Keratinocyte (primary cell): Measurements from ENCODE around the gene BICD1. TPM values are rescaled to one million over a fixed set of nuclear protein-coding genes. Genes with fewer than 3 reads are reported as not detected.

Source experiments
- DNase-seq: peaks from one replicate; pipeline ENCODE4 v3.0.0-alpha.2; 2011; ENCODE audit warnings: low read depth, missing footprints, low spot score
- FAIRE-seq: peaks from 2 replicates; lab custom pipeline; 2011; peaks lifted over from hg19 to GRCh38; lab: Jason Lieb, UNC
- H2AFZ ChIP-seq: 2 replicates; pipeline ENCODE4 v1.6.0; 2012; ENCODE audit warnings: low read length, control low read depth, inconsistent platforms; ENCODE audit not compliant: control insufficient read depth
- H3K27ac ChIP-seq: 2 replicates; pipeline ENCODE4 v1.5.1; 2011; ENCODE audit warnings: low read length; ENCODE audit not compliant: control insufficient read depth, insufficient read depth
- H3K27me3 ChIP-seq: 3 replicates; pipeline ENCODE4 v1.6.0; 2011; ENCODE audit warnings: low read length; ENCODE audit not compliant: control insufficient read depth, insufficient read depth; ENCODE audit errors: extremely low read depth
- H3K36me3 ChIP-seq, 2 experiments: 2 replicates in 1 of 2; 3 replicates in 1 of 2; pipeline ENCODE4 v1.5.1; 2011; ENCODE audit warnings: low read length in 2 of 2, mild to moderate bottlenecking in 1 of 2; ENCODE audit not compliant: control insufficient read depth in 2 of 2, insufficient read depth in 2 of 2; ENCODE audit errors: extremely low read depth in 1 of 2
- H3K4me1 ChIP-seq: 3 replicates; pipeline ENCODE4 v1.5.1; 2011; ENCODE audit warnings: low read length; ENCODE audit not compliant: control insufficient read depth, insufficient read depth; ENCODE audit errors: extremely low read depth
- H3K4me2 ChIP-seq: 3 replicates; pipeline ENCODE4 v1.6.0; 2011; ENCODE audit warnings: low read depth, low read length; ENCODE audit not compliant: control insufficient read depth, insufficient read depth; ENCODE audit errors: extremely low read depth
- H3K4me3 ChIP-seq, 3 experiments: fragments of 200-600 bp in 1 of 3; sonication (generic) in 1 of 3; 2 replicates in 2 of 3; 3 replicates in 1 of 3; pipeline ENCODE4 v1.5.1; 2011 to 2016; ENCODE audit warnings: low read length in 3 of 3, mild to moderate bottlenecking in 3 of 3, control low read depth in 2 of 3, inconsistent platforms in 1 of 3, low read depth in 1 of 3, mixed read lengths in 1 of 3, mixed run types in 1 of 3, moderate library complexity in 1 of 3; ENCODE audit not compliant: control insufficient read depth in 2 of 3, insufficient read depth in 2 of 3; ENCODE audit errors: extremely low read depth in 1 of 3
- H3K79me2 ChIP-seq: 2 replicates; pipeline ENCODE4 v1.6.0; 2012; ENCODE audit warnings: low read length; ENCODE audit not compliant: control insufficient read depth, insufficient read depth
- H3K9ac ChIP-seq: 3 replicates; pipeline ENCODE4 v1.6.0; 2011; ENCODE audit warnings: low read length; ENCODE audit not compliant: control insufficient read depth, insufficient read depth; ENCODE audit errors: extremely low read depth
- H3K9me1 ChIP-seq: 3 replicates; pipeline ENCODE4 v1.6.0; 2011; ENCODE audit warnings: low read length; ENCODE audit not compliant: control insufficient read depth, insufficient read depth; ENCODE audit errors: extremely low read depth
- H3K9me3 ChIP-seq: 2 replicates; pipeline ENCODE4 v1.5.1; 2012; ENCODE audit warnings: low read depth, low read length; ENCODE audit not compliant: control insufficient read depth
- H4K20me1 ChIP-seq: 3 replicates; pipeline ENCODE4 v1.6.0; 2011; ENCODE audit warnings: low read length; ENCODE audit not compliant: control insufficient read depth, insufficient read depth; ENCODE audit errors: extremely low read depth
- EZH2 ChIP-seq: IDR thresholded peaks from one replicate; pipeline ENCODE4 v1.6.1; 2012; ENCODE audit warnings: inconsistent platforms, mild to moderate bottlenecking, low read length, moderate library complexity
- dilution Hi-C: fragments of 300-500 bp; cut with MboI; formaldehyde crosslinking; loops from one replicate; pipeline ENCODE4 v1.7.0; 2020; ENCODE audit warnings: low sequenced_read_pairs; ENCODE audit not compliant: extremely low pct_ligation_motif_present
- polyA plus RNA-seq, 5 experiments: library from polyadenylated mRNA; depleted of rRNA in 3 of 5; stranded (reverse) in 3 of 5; stranded (forward) in 1 of 5; unstranded in 1 of 5; fragments of >200 nt; gene quantifications; 1 replicate in 1 of 5; 2 replicates in 3 of 5; 3 replicates in 1 of 5; pipeline versions ENCODE4 v1.2.1 to v1.2.3, GENCODE V29; 2011 to 2012; ENCODE audit warnings: missing spikeins in 2 of 5, low read depth in 1 of 5, low replicate concordance in 1 of 5
- TF ChIP-seq, protein P1 (sequence below), 3 experiments: IDR thresholded peaks in 1 of 3; conservative IDR thresholded peaks in 1 of 3; optimal IDR thresholded peaks in 1 of 3; 2 replicates in 2 of 3; 3 replicates in 1 of 3; pipeline versions ENCODE3 to v1.5.1; 2011; ENCODE audit warnings: low read length in 3 of 3, mild to moderate bottlenecking in 3 of 3, moderate library complexity in 2 of 3, control low read depth in 1 of 3, inconsistent platforms in 1 of 3; ENCODE audit not compliant: insufficient read depth in 2 of 3; ENCODE audit errors: extremely low read depth in 1 of 3

The BICD1 gene
- polyA plus RNA-seq, 1 donor (not counting 4 experiments of a cell fraction or from before 2014, with no cell fraction given), result 10.2 TPM

DNA sequence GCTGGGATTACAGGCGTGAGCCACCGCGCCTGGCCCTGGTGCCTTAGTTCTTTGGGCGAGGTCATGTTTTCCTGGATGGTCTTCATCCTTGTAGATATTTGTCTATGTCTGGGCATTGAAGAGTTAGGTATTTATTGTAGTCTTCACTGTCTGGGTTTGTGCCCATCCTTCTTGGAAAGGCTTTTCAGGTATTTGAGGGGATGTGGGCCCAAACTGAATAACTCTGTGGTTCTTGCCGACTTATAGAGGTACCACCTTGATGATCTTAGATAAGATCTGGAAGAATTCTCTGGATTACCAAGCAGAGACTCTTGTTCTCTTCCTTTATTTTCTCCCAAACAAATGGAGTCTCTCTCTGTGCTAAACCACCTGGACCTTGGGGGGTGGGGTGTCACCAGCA lies 311.6 kb downstream of the BICD1 start:
- DNase-seq (no peak), FAIRE-seq (no peak)
- no peak overlapping the region for H3K4me3 ChIP-seq
- no peaks in the 10 kb centered on the region for H3K27me3 ChIP-seq
- H4K20me1 ChIP-seq, result peaks cover 3% of the 10 kb centered on the region
- H3K9me1 ChIP-seq, result peaks cover 3% of the 10 kb centered on the region
- no peak overlapping the region for H3K9ac ChIP-seq
- H3K4me2 ChIP-seq, result no peak overlapping the region
- dilution Hi-C loops, result no loop called here
- H3K9me3 ChIP-seq, result no peaks in the 10 kb centered on the region
- H3K79me2 ChIP-seq, result peaks cover 83% of the 10 kb centered on the region
- peaks cover 7% of the 10 kb centered on the region for H3K4me1 ChIP-seq
- H3K27ac ChIP-seq, result no peak overlapping the region
- no peak overlapping the region for H2AFZ ChIP-seq
- no peak for TF ChIP-seq EZH2
- TF ChIP-seq, protein P1, sequence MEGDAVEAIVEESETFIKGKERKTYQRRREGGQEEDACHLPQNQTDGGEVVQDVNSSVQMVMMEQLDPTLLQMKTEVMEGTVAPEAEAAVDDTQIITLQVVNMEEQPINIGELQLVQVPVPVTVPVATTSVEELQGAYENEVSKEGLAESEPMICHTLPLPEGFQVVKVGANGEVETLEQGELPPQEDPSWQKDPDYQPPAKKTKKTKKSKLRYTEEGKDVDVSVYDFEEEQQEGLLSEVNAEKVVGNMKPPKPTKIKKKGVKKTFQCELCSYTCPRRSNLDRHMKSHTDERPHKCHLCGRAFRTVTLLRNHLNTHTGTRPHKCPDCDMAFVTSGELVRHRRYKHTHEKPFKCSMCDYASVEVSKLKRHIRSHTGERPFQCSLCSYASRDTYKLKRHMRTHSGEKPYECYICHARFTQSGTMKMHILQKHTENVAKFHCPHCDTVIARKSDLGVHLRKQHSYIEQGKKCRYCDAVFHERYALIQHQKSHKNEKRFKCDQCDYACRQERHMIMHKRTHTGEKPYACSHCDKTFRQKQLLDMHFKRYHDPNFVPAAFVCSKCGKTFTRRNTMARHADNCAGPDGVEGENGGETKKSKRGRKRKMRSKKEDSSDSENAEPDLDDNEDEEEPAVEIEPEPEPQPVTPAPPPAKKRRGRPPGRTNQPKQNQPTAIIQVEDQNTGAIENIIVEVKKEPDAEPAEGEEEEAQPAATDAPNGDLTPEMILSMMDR (optimal IDR thresholded peaks at IDR 0.05 in 1 of 3, IDR thresholded peaks at IDR 0.05 in 1 of 3, conservative IDR thresholded peaks at IDR 0.05 in 1 of 3; ENCODE audit: extremely low read depth in 1 of 3, insufficient read depth in 2 of 3, low read length in 3 of 3), result no peak
- peaks cover 0 to 7% of the 10 kb centered on the region in 2 experiments for H3K36me3 ChIP-seq

DNA sequence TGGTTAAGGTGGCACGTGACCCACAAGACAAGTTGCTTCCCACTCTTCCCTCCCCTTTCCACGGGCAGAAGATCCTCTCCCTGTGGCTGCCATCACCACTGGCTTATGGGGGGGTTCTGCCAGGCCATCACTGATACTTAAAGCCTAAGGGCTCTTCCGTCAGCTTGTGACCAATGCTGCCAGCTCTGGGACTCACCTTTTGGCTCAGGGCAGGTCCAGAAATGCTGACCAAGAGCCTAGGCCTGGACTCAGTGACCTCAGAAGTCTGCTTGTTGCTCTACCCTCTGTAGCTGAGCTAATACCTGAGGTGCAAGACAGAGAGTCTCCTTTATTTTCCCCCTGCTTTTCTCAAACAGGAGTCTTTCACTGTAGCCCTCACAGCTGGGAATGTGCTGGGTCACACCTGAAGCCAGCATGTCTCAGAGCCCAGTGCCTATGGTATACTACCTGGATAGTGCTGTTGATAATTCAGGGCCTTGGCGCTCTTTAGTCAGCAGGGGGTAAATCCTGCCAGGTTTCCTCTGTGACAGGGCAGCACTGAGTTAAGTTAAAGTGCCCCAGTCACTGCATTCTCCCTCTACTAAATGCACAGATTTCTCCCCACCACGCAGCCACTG lies 312.4 kb downstream of the BICD1 start:
- H4K20me1 ChIP-seq, result peaks cover 3% of the 10 kb centered on the region
- no peaks in the 10 kb centered on the region for H3K27me3 ChIP-seq
- no peak overlapping the region for H2AFZ ChIP-seq
- DNase-seq, result no peak
- peaks cover 7% of the 10 kb centered on the region for H3K4me1 ChIP-seq
- H3K79me2 ChIP-seq, result peaks cover 82% of the 10 kb centered on the region
- H3K9me3 ChIP-seq, result no peaks in the 10 kb centered on the region
- dilution Hi-C loops, result no loop called here
- H3K36me3 ChIP-seq, result peaks cover 0 to 7% of the 10 kb centered on the region in 2 experiments
- no peak overlapping the region for H3K4me2 ChIP-seq
- TF ChIP-seq, protein P1 (optimal IDR thresholded peaks at IDR 0.05 in 1 of 3, IDR thresholded peaks at IDR 0.05 in 1 of 3, conservative IDR thresholded peaks at IDR 0.05 in 1 of 3; ENCODE audit: extremely low read depth in 1 of 3, insufficient read depth in 2 of 3, low read length in 3 of 3), result no peak
- TF ChIP-seq EZH2, result no peak
- H3K27ac ChIP-seq, result no peak overlapping the region
- H3K9me1 ChIP-seq, result peaks cover 3% of the 10 kb centered on the region
- H3K9ac ChIP-seq, result no peak overlapping the region
- FAIRE-seq, result no peak
- no peak overlapping the region for H3K4me3 ChIP-seq
